ENCODE data around the gene METAP1D.

DNA sequence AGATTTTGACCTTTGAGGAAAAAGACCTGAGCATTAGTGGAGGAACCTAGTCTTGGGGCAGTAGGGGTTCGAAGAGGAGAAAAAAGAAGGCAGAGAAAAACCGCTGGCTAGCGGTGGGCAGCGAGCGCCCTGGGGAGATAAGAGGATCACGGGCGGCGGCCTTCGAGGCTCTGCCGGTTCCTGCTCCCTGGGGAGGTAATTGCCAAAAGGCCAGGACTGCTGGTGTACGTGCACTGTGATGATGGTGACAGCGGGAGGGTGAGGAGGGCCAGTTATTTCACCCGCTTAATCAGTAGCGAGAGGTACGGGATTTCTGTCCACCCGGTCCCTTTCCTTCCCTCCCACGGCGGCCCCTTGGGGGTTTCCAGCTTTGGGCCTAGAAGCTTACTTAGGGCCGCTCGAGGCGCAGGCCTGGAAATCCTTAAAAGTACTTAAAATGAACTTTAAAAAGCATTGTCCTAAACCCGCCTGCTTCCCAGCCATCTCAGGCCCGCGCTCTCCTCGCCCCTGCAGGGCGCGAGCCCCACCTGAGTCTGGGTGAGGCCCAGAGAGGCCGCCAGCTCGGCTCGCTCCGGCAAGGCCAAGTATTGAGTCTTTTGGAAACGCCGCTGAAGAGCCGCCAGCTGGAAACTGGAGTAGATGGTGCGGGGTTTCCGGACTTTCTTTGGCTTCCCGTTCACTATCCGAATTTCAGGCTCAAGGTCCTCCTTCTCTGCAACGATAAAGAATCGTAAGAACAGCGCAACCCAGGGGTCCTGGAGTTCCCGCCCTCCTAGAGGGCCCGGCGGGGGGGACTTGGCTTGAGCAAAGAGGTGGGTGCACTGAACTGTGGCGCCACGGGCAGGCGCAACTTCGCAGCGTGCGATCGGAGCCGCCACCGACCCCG, 101.4 kb downstream of the METAP1D start:
- TF ChIP-seq EZH2 (IDR thresholded peaks at IDR 0.05) (no peak), POLR2AphosphoS5 (IDR thresholded peaks at IDR 0.05; ENCODE audit: borderline replicate concordance, low read depth, low read length) (peak; percentile 49; the same call in 1 of the 2 replicates), FOXP2 (optimal IDR thresholded peaks at IDR 0.05; ENCODE audit: control extremely low read depth, extremely low read length, insufficient read depth) (no peak)

Measured in SK-N-MC (cell line).